IPS-NIHi11 (cell line): ENCODE results near the gene ZNF618.

Source experiments
- DNase-seq: peaks from one replicate; pipeline ENCODE4 v3.0.0; 2012; ENCODE audit warnings: mixed read lengths, low spot score

The ZNF618 gene

DNA sequence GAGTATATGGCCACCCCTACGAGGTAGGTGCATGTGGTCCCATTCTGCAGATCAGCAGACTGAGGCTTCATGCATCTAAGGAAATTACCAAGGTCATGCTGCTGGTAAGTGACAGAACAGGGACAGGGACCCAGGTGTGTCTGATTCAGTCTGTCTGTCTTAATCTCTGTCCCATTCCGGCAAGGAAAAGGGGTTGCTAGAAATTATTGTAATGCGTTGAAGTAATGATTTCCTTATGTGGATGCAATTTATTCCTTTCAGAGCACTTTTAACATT lies 125.2 kb downstream of the ZNF618 start:
- DNase-seq, result no peak

- no peak for DNase-seq
Observed at GRCh38 chr9:114001794-114002261, 125.7 kb downstream of the ZNF618 start.

DNA sequence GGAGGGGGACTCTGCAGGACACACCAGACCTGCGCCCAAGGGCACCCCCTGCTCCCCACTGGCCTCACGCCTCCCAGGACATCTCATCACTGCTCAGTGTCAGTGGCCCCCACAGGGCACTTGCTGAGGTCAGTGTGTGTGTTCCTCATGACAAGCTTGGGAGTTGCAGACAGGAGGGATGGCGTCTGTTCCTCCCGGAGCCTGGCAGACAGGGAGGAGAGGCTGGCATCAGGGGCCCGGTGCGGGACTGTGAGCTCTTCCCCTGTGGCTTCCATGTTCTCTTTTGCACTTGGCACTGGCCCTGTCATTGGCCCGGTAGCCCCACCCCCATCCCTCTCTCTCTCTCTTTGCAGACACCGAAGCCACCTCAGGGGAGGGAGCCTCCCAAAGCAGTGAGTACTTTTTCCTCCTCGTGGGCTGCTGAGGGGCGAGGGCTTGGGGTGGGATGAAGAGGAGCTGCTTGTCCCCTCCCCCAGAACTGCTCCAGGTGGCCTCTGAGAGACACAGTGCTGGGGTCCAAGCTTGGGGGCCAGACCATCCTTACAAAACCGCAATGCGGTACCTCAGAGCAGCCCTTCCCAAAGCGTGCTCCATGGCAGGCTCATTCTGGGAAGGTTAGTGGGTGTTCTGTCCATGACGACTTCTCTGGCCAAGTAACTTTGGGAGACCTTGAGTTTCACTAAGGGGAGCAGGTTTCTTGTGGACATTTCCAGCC lies 126.3 kb downstream of the ZNF618 start:
- no peak for DNase-seq

GRCh38 chr9:114002986-114003350 lies 126.9 kb downstream of the ZNF618 start:
- no peak for DNase-seq

- no peak for DNase-seq
Observed at GRCh38 chr9:114003351-114003750, 127.2 kb downstream of the ZNF618 start.

DNA sequence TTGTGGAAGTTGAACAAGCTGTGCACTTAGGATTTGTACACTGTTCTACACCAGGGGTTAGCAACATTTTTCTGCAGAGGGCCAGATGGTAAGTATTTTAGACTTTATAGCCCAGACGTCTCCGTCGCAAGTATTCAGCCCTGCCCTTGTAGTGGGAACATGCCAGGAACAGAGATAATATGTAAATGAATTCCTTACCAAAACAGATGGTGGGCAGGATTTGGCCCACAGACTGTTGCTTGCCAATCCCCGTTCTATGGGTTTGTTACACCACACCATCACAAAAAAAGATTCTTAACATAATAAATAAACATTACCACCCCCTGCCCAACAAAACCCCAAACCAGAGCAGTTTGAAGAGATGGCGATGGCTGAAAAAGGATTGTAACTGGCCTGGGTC lies 127.6 kb downstream of the ZNF618 start:
- no peak for DNase-seq

- no peak for DNase-seq
Observed at GRCh38 chr9:114004221-114004716, 128.2 kb downstream of the ZNF618 start.

DNA sequence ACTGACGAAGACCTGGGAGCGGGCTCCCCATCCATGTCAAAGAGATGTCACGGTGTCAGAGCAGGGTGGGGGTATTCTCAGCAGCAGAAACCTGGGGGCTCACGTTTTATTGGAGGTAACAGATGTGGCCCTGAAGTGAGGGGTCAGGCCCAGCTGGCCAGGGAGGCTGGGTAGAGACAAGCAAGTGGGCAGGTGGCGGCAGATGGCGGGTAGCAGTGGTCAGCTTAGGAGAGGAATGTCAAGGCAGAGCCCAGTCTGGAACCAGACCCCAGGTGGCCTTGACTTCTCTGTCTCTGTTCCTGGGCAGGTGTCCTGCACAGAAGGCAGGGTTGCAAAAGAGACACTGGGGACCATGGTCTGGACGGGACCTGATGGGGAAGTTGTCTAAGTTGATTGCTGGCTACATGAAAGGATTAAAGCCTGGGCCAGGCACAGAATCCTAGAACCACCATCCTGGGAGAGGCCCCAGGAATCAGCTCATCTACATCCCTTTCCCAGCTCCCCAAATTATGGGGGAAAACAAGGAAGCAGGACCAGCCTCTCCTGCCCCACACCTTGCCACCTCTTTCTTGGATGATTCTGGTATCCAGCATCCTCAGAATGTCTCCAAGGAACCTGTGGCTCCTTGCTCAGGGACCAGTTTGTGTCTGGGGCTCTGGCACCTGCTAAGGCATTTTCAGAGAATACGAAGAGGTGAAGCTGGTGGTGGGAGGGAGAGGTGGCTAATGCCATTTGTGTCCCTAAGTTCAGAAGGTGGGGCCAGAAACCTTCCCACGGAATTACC lies 129.5 kb downstream of the ZNF618 start:
- DNase-seq, result no peak

DNA sequence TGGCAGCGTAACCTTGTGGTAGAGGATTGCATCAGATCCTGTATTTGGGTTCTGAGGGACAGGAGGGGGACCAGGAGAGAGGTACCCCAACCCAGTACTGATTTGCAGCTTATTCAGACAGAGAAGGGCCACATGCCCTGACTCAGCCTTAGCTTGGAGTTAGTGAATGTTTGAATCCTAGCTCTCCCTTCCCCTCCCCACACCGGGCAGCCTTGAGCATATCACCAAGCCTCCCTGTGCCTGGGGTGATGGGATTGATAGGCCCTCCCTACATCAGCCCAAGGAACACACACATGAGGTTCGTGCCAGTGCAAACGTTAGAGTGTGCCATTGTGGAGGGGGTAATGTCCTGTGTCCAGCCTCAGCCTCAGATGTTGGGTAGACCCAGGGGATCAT lies 130.0 kb downstream of the ZNF618 start:
- DNase-seq, result no peak

- DNase-seq, result no peak
Observed at GRCh38 chr9:114006931-114007691, 131.0 kb downstream of the ZNF618 start.

GRCh38 chr9:114007991-114008666 lies 132.0 kb downstream of the ZNF618 start:
- no peak for DNase-seq

GRCh38 chr9:114008667-114009410 lies 132.7 kb downstream of the ZNF618 start:
- no peak for DNase-seq

GRCh38 chr9:114011313-114011712 lies 135.2 kb downstream of the ZNF618 start:
- DNase-seq, result no peak

DNA sequence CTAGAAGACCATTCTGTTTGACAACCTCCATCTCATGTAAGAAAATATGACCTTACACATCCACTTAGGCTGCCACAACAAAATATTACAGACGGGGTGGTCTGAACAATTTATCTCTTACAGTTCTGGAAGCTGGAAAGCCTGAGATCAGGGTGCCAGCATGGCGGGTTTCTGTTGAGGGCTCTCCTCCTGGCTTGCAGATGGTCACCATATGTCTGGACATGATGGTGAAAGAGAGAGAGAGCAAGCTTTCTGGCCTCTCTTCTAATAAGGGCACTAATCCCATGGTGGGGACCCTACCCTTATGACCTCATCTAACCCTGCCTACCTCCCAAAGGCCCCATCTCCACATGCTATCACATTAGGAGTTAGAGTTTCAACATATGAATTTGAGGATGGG lies 136.0 kb downstream of the ZNF618 start:
- DNase-seq, result no peak

DNA sequence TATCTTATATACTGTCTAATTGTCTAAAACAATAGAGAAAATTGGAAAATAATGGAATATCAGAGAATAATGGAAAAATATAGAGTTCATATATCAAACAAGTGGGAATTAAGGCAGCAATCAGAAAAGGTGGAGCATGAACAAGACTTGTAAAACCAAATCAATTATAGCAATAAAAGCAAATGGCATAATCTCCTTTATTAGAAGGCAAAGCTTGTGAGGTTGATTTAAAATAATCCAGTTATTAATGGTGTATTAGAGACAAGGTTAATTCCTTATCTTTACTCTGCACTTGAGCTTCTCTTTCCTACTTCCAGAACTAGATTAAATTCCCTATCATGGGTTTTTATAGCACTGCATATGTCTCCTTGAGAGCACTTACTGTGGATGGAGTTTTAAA lies 137.9 kb downstream of the ZNF618 start:
- no peak for DNase-seq

- no peak for DNase-seq
Observed at GRCh38 chr9:114015607-114016006, 139.5 kb downstream of the ZNF618 start.

- no peak for DNase-seq
Observed at GRCh38 chr9:114016101-114016500, 140.0 kb downstream of the ZNF618 start.

GRCh38 chr9:114016629-114017423 lies 140.7 kb downstream of the ZNF618 start:
- DNase-seq, result no peak

GRCh38 chr9:114017741-114018715 lies 141.9 kb downstream of the ZNF618 start:
- no peak for DNase-seq

GRCh38 chr9:114021578-114021977 lies 145.5 kb downstream of the ZNF618 start:
- DNase-seq, result no peak
